Upper lobe of left lung (tissue), 4 donors: ENCODE measurements around the gene NCMAP.

ENCODE experiments used
- CTCF ChIP-seq, 6 experiments: fragments of 450-650 bp in 4 of 6; fragments of 200-600 bp in 2 of 6; sonication (generic) in 2 of 6; IDR thresholded peaks; one replicate each; pipeline ENCODE4 v1.5.1; 2016 to 2019; ENCODE audit warnings: antibody characterized with exemption in 6 of 6
- POLR2A ChIP-seq, 4 donors: fragments of 450-650 bp; IDR thresholded peaks; one replicate each; pipeline ENCODE4 v1.5.1; 2016 to 2017; ENCODE audit warnings: antibody characterized with exemption in 4 of 4, mild to moderate bottlenecking in 2 of 4

GRCh38 chr1:24606621-24607020 lies 50.7 kb downstream of the NCMAP start:
- no peak for TF ChIP-seq CTCF (IDR thresholded peaks at IDR 0.05)
- no peak for TF ChIP-seq POLR2A (IDR thresholded peaks at IDR 0.05)
